NCI-H526 (cell line): ENCODE data around the gene TEAD1.
A peak's percentile ranks its signal among the peaks of the same experiment; 100 is the strongest.
"Not testable (repeated sequence)": the region's sequence is repeated elsewhere in the genome, so short reads cannot be mapped to it uniquely, and the experiment has no call there.

Source experiments
- DNase-seq, 2 experiments: peaks; one replicate each; lab custom pipeline; 2025; lab: John Stamatoyannopoulos, UW

The TEAD1 gene

GRCh38 chr11:12860827-12861226 is 186.6 kb downstream of the TEAD1 start:
- no peak for DNase-seq

GRCh38 chr11:12862696-12863469 is 188.7 kb downstream of the TEAD1 start:
- no peak for DNase-seq

DNA sequence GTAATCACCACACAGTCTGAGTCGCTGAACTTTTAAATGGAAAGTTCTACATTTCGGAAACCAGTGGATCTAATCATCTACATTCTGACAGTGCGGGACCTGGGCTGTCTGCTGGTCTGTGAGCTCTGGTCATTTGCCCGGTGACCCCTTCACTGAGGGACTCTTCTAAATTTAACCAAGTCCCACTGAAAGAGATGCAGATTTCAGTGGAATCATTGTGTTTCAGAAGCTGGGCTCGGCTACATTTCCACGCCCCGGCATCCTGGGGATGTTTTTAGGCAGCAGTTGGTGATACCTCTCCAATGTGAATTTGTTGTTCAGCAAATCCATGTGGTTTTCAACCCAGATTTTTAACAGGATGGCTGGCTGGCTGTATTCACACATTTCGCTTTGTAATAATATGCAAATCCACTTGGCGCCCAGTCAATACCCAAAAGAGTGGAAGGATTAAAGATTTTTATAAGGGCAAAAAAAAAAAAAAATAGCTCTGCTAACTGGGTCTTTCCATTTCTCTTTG is 189.4 kb downstream of the TEAD1 start:
- DNase-seq, result peak in 1 of 2 experiments; percentile 12

DNA sequence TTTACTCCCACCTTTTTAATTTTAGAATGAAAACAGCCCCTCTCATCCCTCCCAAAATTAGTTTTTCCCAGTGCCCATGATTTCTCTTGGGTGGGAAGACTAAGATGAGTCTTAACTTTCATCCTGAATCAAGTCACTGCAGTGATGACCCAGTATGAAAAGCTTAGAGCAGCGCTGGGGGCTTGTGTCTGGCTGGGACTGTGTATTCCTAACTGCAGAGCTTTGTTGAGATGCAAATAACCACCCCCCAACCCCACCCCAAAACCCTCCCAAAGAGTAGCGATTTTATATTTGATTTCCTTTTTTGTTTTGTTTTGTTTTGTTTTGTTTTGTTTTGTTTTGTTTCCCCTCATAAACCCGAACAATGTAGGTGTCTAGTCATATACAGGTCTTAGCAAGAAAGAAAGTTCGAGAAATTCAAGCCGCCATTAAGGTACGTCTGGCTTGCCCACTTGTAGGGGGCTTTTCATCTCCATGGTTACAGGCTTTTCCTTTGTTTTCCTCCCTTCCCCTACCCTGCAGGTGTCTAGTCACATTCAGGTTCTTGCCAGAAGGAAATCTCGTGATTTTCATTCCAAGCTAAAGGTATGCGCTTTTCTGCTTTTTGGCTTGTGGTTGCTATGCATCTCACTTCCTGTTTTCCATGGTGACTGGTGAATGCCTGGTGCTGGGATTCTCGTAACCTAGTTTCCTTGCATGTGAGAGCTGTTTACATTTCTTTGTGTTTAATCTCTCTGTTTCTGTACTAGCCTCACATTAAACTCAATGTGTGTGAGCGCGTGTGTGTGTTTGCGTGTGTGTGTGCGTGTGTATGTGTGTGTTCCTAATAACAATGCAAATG is 190.3 kb downstream of the TEAD1 start:
- peak in 1 of 2 experiments; percentile 23 for DNase-seq

DNA sequence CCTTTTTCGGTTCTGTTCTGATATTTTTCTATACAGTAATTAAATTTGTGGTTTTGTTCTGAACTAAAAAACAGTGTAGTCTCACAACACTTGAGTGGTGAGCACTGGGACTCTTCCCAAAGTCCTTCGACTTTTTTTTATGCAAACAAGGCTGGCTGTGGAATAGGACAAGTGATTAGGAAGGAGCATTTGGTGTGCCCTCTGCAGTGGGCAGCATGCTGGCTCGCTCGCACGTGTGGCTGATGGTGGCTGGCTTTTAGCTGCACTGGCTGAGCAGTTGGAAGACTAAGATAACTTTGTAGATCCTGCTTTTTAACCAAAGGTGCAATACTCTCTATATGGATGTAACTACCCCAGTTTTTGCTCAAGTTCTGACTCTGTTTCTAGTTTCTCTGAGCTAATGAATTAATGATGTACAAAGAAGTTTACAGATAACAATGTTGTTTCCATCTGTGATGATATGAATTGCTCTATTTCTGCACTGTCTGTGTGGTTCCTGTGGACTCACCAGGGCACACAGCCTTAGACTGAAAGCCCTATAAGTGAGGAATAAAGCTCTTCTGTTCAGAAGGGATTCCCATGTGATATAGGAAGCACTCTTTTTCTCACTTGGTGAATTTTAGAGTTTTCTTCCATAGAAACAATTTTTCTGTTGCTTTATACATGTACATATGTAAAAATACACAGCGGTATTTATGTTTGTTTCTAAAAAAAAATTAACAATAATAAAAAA is 191.8 kb downstream of the TEAD1 start:
- DNase-seq, result no peak

DNA sequence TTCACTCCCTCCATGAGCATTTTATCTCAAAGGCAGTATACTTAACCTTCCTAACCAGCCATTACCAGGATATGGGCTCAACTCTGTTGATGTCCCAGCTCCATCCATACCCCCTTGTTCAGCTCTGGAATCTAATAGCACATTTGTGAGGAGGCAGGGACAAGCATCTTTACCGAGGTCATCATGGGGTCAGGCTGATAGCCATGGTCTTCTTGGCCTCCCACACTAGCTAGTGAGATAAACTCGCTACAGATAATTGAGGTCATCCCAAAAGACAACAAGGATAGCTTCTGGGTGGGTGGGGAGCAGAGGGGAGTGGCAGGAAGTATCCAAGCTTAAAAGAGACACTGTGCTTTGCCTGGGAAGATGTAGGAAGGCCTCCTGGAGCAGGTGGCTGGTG is 193.3 kb downstream of the TEAD1 start:
- DNase-seq, result no peak

DNA sequence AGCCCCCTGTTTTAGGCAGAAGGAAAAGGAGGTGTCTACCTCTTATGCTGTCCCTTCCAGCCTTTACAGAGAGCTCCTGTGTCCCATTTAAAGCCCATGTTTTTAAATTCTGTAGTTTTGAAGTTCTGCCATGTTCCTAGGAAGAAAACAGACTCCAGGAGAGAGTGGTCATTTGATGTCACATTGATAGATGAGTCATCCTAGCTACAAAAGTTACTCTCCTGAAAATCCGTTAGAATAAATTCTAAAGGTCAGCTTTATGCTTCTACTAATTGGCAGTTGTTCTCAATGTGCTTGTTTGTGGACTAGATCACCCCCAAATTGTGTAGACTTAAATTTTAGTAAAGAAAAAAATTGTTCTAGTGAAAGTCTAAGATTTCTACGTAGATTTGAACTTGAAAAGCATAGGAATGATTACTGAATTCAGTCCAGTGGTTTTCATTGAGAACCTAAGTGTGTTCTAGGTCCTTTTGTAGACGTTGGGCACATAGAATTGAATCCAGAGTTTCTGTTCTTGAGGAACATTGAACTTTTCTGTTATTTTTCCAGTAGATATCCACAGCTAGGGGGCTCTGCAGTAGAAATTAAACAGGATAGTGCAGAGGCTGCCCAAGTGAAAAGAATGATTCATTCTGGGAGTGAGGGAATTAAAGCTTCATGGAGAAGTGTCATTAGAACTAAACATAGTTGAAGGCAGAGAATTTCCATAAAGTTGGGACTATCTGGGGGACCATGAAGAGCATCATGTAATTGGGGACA is 194.3 kb downstream of the TEAD1 start:
- DNase-seq, result no peak

DNA sequence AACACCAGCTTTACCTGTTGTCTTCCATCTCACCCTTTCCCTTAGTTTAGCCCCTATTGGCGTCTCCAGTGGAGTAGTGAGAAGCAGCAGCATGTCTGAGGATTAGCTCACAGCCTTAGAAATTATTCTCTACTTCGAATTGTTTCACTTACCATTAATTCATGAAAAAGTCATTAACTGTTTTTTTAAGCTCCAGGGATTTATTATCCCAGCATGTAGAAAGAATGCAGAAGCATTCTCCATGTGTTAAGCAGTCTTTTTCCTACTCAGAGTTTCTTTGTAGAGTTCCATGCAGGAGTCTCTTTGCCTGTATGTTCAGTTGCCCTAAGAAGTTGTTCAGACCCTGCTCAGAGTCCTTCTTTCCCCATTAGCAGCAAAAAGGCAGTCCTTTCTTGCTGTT is 197.0 kb downstream of the TEAD1 start:
- DNase-seq, result no peak

- no peak for DNase-seq
Observed at GRCh38 chr11:12871788-12872321, 197.6 kb downstream of the TEAD1 start.

DNA sequence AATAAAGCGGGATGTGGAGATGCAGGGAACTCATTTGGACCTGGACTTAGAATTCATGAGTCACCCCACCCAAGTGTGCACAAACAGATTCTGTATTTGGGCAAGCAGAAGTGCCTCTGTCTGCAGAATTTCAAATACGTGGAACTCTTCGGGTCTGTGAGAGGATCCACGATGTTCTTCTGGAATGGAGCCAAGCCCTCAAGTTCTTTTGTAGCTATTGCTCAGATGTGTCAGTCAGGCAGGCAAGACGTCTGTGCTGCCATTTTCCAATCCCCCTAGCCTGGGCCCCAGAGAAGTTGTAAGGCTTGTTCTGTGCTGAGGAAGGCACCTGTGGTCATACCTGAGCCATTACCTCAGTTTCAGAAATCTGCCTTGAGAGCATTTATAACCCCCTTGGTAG is 202.1 kb downstream of the TEAD1 start:
- DNase-seq, result no peak

DNA sequence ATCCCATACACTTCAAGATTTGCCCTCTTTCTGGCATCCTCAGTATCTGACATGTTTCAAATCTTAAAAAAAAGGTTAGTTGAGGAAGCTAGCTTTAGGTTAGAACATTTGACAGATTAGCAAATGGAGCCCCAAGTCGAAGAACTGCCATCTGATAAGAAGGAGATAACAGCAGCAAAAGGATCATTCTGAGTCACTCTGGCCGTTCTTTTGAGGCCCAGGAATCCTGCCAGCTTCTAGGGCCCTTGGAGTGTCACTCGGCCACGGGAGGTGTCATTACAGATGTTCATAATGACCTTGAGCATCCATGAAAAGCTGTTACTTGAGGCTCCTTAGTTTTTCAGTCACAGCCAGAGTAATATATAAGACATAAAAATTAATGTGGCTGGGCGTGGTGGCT is 202.8 kb downstream of the TEAD1 start:
- DNase-seq, result no peak

- not testable (repeated sequence) for DNase-seq
Observed at GRCh38 chr11:12877508-12877907, 203.3 kb downstream of the TEAD1 start.

DNA sequence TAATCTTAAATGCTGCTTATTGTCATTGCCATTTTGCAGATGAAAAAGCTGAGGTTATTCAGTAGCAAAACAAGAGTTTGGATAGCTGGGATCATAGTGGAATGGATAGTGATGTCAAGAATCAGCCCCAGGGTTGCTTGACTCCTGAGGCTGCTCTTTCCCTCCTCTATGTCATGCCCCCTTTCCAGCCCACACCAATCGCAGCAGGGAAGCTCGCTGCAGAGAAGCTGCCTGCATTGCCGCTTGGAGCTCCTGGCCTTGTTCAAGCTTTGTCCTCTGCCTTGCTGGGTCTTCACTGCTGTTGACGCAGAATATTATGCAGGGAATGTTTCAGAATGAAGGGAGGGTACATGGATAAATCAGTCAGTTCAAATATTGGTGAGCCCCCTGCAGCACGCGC is 206.1 kb downstream of the TEAD1 start:
- no peak for DNase-seq

DNA sequence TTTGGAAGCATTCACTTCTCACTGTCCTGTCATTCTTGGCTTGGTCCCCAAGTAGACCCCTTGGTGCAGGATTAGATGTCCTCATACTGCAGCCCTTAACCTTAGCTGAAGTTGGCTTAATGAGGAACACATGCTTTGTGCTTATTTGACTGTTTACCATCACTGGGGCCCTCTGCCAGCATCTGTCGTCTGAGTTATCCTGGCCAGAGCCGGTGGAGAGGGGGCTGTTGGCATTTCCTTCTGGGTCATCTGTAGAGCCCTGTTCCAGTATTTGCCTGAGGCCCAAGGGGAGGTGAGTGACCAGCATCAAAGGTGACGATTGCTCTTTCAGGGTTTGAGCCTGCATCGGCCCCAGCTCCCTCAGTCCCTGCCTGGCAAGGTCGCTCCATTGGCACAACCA is 208.4 kb downstream of the TEAD1 start:
- no peak for DNase-seq

DNA sequence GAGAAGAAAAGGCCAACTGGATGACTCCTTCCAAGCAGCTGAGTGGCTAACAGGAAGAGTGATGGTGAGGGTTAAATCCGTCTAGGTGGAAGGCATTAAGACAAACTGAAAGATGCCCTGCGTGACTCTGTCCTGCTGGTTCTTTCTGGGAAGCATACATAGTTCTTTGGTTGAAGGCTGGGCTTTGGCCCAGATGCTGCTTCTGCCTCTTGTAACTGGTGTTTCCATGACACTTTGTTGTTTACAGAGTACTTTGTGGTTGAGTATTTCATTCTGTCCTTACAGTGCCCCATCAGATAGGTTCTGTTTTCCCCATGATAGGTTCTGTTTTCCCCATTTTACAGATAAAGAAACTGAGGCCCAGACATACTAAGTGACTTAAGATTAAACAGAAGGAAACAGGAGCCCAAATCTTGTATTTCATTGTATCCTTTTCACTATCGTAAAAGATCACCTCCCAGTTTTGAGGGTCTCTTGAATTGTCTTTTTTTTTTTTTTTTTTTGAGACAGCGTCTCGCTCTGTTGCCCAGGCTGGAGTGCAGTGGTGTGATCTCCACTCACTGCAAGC is 210.6 kb downstream of the TEAD1 start:
- no peak for DNase-seq

DNA sequence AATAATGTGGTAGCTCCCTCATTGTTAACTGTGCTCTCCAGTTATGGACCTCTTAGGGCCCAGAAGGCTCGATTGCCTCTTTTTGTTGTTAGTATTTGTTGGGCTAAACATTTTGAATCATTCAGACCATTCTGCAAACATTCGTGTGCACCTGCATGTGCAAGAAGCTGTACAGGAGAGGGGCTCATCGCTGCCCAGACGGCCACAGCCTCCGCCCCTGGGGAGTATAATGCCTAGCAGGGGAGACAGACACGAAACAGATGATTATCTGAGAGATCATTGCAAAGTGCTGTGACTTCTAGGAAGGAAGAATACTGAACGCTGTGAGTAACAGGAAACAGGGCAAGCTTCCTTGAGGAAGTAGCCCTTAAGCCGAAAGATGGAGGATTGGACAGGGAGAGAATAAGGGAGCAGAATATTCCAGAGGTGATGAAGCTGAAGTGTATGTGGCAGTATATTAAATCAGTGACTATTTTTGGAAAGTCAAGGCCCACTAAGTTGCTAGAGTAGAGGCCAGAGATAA is 211.6 kb downstream of the TEAD1 start:
- DNase-seq, result peak in 1 of 2 experiments; percentile 43

DNA sequence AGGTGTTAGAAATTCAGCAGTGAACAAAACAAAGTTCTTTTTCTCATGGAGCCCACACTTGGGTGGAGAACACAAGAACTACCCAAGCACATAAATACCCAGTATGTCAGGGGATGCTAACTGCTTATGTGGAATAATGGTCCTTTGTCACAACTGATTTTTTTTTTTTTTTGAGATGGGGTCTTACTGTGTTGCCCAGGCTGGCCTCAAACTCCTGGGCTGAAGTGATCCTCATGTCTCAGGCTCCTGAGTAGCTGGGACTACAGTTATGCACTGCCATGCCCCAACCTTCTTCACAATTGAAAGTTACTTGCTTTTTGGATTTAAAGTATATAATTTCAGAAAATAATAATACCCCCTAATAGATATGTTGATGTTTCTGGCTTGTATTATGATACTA is 212.3 kb downstream of the TEAD1 start:
- DNase-seq, result no peak

GRCh38 chr11:12888525-12889158 is 214.4 kb downstream of the TEAD1 start:
- peak; percentile 57 to 94 for DNase-seq

GRCh38 chr11:12889243-12889642 is 215.0 kb downstream of the TEAD1 start:
- no peak for DNase-seq

DNA sequence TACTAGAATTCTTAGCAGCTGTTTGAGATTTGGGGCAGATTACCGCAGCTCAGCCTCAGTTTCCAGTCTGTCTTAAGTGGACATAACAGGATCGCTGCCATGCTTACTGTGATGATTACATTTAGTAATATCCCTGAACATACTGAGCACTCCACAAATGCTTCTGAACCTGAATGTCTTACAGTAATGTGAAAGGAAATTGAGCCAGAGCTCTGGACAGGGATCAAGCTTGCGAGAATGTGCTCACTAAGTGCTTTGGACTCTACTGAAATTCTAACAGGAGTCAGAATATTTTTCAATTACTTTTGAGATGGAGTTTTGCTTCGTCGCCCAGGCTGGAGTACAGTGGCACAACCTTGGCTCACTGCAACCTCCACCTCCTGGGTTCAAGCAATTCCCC is 216.3 kb downstream of the TEAD1 start:
- no peak for DNase-seq
